GM21367 (cell line): Measurements from ENCODE around the gene DECR2.

Source experiments
- ATAC-seq: cut with Tn5 transposase; IDR thresholded peaks from one replicate; pipeline ENCODE4 v1.9.1; 2021; ENCODE audit not compliant: unreplicated experiment

Gene DECR2

GRCh38 chr16:427250-427649 is 25.6 kb downstream of the DECR2 start:
- no peak for ATAC-seq

DNA sequence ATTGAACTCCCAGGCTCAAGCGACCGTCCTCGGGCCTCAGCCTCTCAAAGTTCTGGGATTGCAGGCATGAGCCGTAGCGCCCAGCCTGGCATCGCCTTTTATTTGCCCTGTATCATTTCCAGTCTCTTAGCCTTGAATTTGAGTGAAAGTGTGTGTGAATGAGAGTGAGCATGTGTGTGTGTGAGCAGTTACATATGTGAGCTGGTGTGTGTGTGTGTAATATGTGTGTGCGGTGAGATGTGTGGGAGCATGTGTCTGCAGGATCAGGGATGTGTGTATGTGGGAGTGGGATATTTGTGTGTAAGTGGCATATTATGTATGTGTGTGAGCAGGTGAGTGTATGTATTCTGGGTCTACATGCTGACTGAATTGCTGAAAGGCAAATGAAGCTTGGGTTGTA is 29.2 kb downstream of the DECR2 start:
- no peak for ATAC-seq

- ATAC-seq: no peak
Observed at GRCh38 chr16:440627-441026, 38.9 kb downstream of the DECR2 start.

DNA sequence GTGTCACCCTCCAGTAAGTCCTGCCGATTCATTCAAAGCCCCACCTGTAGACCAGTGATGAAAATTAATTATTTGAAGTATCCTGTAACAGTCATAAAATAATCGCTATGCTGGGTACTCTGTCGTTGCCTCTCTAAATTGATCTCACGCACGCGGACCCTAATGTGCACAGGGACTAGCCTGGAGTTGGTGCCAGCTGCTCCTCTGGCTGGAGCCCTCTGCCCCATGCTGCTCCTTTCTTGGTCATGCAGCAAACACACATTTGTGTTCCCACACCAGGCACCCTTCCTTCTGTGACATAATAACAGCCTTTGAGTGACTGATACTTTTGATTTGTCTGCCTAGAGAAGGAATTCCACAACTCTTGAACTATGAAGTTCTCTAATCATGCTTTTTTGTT is 39.8 kb downstream of the DECR2 start:
- ATAC-seq: no peak

DNA sequence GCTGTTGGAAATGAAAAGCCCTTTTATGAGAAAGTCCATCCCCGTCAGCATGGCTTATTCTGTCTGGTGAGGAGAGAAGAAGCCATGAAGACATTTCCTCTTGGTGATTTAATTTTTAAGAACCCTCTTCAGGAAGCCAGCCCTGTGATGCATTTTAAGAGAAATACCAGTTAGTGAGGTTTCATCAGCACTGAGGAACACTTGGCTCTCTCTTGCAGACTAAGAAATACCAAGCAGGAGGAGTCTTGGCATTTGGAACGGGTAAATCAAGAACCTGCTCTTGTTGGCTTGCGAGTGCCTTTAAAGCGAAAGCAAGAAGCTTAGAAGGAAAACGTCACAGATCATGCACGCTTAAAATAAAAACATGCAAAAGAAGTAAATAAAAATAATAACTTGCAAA is 41.3 kb downstream of the DECR2 start:
- ATAC-seq: no peak

GRCh38 chr16:444027-444426 is 42.3 kb downstream of the DECR2 start:
- no peak for ATAC-seq

GRCh38 chr16:445566-445965 is 43.9 kb downstream of the DECR2 start:
- ATAC-seq: no peak

GRCh38 chr16:450385-450784 is 48.7 kb downstream of the DECR2 start:
- ATAC-seq: no peak

DNA sequence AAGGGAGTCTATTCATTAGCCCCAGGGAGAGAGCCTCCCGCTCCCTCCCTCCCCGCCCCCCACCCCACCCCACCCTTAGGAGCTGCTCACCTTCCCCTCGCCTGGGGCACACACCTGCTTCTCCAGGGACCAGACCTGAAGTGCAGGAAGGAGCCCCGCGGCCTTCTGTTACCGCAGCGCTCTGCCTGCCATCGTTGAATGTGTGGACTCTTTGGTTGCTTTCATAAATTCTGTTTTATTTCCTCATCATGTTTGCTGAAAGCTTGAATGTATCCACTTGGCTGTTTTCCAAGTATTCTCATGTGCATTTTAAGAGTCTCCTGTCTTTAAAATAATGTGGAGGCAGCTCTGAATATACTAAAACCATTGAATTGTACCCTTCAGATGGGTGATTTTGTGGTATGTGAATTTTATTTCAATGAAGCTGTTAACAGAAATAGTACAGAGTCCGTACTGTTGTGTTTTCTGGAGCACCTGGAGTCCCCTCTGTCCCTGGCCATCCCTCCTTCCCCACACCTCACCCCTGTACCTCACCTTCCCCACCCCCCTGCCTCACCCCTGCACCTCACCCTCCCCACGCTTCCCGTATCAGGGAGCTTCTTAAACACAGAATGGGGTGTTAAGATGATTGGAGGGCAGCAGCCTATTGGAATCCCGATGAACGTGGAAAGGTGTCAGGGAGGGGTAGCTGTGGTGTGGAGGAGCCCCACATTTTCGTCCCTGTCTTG is 49.3 kb downstream of the DECR2 start:
- ATAC-seq: no peak

GRCh38 chr16:454397-454940 is 52.8 kb downstream of the DECR2 start:
- no peak for ATAC-seq

- no peak for ATAC-seq
Observed at GRCh38 chr16:455453-455852, 53.8 kb downstream of the DECR2 start.

DNA sequence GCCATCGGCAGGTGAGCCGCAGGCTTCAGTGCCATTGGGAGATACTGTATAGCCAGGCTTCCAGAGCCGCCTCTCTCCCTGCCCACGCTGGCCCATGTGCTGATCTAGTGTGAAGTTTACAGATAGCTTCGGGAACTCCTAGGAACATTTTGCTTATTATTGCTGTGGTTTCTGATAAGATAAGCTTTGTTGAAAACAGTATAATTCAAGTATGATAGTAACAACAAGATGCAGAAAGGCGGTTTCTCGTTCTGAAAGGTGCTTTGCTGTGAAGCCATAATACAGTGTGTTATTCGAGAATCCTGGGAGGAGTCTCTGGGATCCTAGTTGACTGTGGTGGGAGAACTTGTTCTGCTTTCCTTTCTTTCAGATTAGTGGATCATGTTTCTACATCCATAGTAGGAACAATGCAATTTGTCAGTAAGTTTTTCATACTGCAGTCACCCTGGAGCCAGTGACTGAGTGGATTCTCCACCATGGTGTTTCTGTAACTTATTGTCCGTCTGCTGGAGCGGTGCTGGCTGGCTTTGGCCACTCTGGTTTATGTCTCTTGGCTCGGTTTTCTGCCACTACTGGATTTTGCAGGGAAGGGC is 55.3 kb downstream of the DECR2 start:
- no peak for ATAC-seq

GRCh38 chr16:457732-458400 is 56.2 kb downstream of the DECR2 start:
- ATAC-seq: no peak

GRCh38 chr16:459761-460160 is 58.1 kb downstream of the DECR2 start:
- no peak for ATAC-seq

DNA sequence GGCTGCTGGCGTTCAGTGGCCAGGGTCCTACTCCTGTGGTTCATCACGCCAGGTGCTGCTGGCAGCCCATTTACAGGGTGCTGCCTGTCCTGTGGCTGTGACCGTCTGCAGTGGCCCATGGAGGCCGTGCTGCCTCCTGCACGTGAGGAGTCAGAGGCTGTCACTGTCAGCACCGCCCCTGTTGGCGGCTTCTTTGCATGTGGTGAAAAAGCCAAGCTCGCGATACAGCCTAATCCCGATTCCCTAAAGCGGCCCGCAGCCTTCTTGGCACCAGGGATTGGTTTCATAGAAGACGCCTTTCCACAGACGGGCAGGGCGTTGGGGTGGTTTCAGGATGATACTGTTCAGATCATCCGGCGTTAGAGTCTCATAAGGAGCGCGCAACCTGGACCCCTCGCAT is 59.1 kb downstream of the DECR2 start:
- no peak for ATAC-seq
